SK-N-SH (cell line): ENCODE data around the gene ARL4D. TPM values are rescaled to one million over a fixed set of nuclear protein-coding genes. Genes with fewer than 3 reads are reported as not detected.

Source experiments
- CTCF ChIA-PET: fragments of 300-600, 350-600 bp; formaldehyde crosslinking; extraction: SDS; loops from one replicate; lab custom pipeline; 2021; lab: Yijun Ruan, JAX
- POLR2A ChIA-PET: fragments of 350-600 bp; sonication (Branson Sonifier 250); formaldehyde crosslinking; extraction: SDS; loops from one replicate; lab custom pipeline; 2020; ENCODE audit warnings: antibody characterized with exemption, inconsistent platforms; lab: Yijun Ruan, JAX
- DNase-seq: peaks from one replicate; pipeline ENCODE4 v3.0.0; 2012
- H2AFZ ChIP-seq: fragments of 200-600 bp; sonication (generic); 2 replicates; pipeline ENCODE4 v1.8.1; 2016; ENCODE audit warnings: antibody characterized with exemption, mild to moderate bottlenecking, low read depth
- H3F3A ChIP-seq: fragments of 200-600 bp; sonication (generic); replicated peaks from 2 replicates; pipeline ENCODE3; 2016; ENCODE audit warnings: antibody characterized with exemption, mild to moderate bottlenecking; ENCODE audit not compliant: insufficient read depth
- H3K27ac ChIP-seq, 2 experiments: fragments of 200-500 bp in 1 of 2; fragments of 200-600 bp in 1 of 2; sonication (Bioruptor generic) in 1 of 2; sonication (generic), shearing (Covaris generic) in 1 of 2; 2 replicates each; pipeline versions ENCODE4 v1.5.1 to v1.6.1; 2014 to 2016; ENCODE audit warnings: low read depth in 2 of 2, inconsistent platforms in 1 of 2, low read length in 1 of 2, mild to moderate bottlenecking in 1 of 2, mixed read lengths in 1 of 2
- H3K27me3 ChIP-seq: fragments of 200-600 bp; sonication (generic), shearing (Covaris generic); 2 replicates; pipeline ENCODE4 v1.6.1; 2016; ENCODE audit warnings: mixed run types; ENCODE audit not compliant: insufficient read depth
- H3K36me3 ChIP-seq, 2 experiments: fragments of 200-500 bp in 1 of 2; fragments of 200-600 bp in 1 of 2; sonication (Bioruptor generic) in 1 of 2; sonication (generic) in 1 of 2; replicated peaks in 1 of 2; 2 replicates each; pipeline versions ENCODE3 to v1.5.1; 2014 to 2016; ENCODE audit warnings: low read length in 1 of 2, mild to moderate bottlenecking in 1 of 2; ENCODE audit not compliant: insufficient read depth in 2 of 2, control insufficient read depth in 1 of 2
- H3K4me1 ChIP-seq, 2 experiments: fragments of 200-500 bp in 1 of 2; fragments of 200-600 bp in 1 of 2; sonication (Bioruptor generic) in 1 of 2; sonication (generic), shearing (Covaris generic) in 1 of 2; 2 replicates each; pipeline versions ENCODE4 v1.5.1 to v1.6.1; 2014 to 2016; ENCODE audit warnings: low read depth in 1 of 2, low read length in 1 of 2, mixed run types in 1 of 2; ENCODE audit not compliant: insufficient read depth in 2 of 2, control insufficient read depth in 1 of 2
- H3K4me2 ChIP-seq: fragments of 200-600 bp; sonication (generic), shearing (Covaris generic); 2 replicates; pipeline ENCODE4 v1.6.1; 2017; ENCODE audit warnings: mixed run types
- H3K4me3 ChIP-seq, 2 experiments: fragments of 200-500 bp in 1 of 2; fragments of 200-600 bp in 1 of 2; sonication (Bioruptor generic) in 1 of 2; sonication (generic), shearing (Covaris generic) in 1 of 2; 2 replicates each; pipeline versions ENCODE4 v1.5.1 to v1.8.1; 2014 to 2016; ENCODE audit warnings: low read depth in 2 of 2, inconsistent platforms in 1 of 2, low read length in 1 of 2, mild to moderate bottlenecking in 1 of 2, mixed read lengths in 1 of 2, moderate library complexity in 1 of 2
- H3K79me2 ChIP-seq: fragments of 200-600 bp; sonication (generic); 2 replicates; pipeline ENCODE4 v1.8.1; 2017; ENCODE audit warnings: mild to moderate bottlenecking; ENCODE audit not compliant: insufficient read depth
- H3K9ac ChIP-seq: fragments of 200-600 bp; sonication (generic); 2 replicates; pipeline ENCODE4 v1.6.1; 2017; ENCODE audit warnings: mixed run types
- H3K9me2 ChIP-seq: fragments of 200-600 bp; sonication (generic); 2 replicates; pipeline ENCODE4 v1.6.1; 2017; ENCODE audit warnings: mixed run types
- H3K9me3 ChIP-seq: fragments of 200-600 bp; sonication (generic); 2 replicates; pipeline ENCODE4 v1.6.1; 2017; ENCODE audit warnings: mixed run types, mild to moderate bottlenecking, moderate library complexity
- H4K20me1 ChIP-seq: fragments of 200-600 bp; sonication (generic); 2 replicates; pipeline ENCODE4 v1.6.1; 2017; ENCODE audit warnings: mild to moderate bottlenecking, mixed run types; ENCODE audit not compliant: insufficient read depth
- FOSL2 ChIP-seq: IDR thresholded peaks from 2 replicates; pipeline ENCODE4 v1.4.0; 2012; ENCODE audit warnings: low read depth, mild to moderate bottlenecking, moderate library complexity, borderline replicate concordance
- FOXJ3 ChIP-seq: sonication (generic); formaldehyde crosslinking; IDR thresholded peaks from 2 replicates; pipeline ENCODE4 v1.5.1; 2020; ENCODE audit warnings: mild to moderate bottlenecking, missing genetic modification reagents
- IRF3 ChIP-seq: fragments of 150-350 bp; IDR thresholded peaks from 2 replicates; pipeline ENCODE4 v1.6.1; 2016; ENCODE audit warnings: mild to moderate bottlenecking, low read depth, low read length
- MXI1 ChIP-seq: IDR thresholded peaks from 2 replicates; pipeline ENCODE4 v1.6.1; 2012; ENCODE audit warnings: mild to moderate bottlenecking, low read depth, low read length, improper control_type of control experiment
- NFIC ChIP-seq: IDR thresholded peaks from 2 replicates; pipeline ENCODE4 v1.4.0; 2012; ENCODE audit warnings: borderline replicate concordance
- RCOR1 ChIP-seq: fragments of 150-350 bp; IDR thresholded peaks from 2 replicates; pipeline ENCODE4 v1.6.1; 2017; ENCODE audit warnings: antibody characterized with exemption, low read length
- RXRA ChIP-seq: IDR thresholded peaks from 2 replicates; pipeline ENCODE4 v1.4.0; 2012; ENCODE audit warnings: low read depth, mild to moderate bottlenecking, borderline replicate concordance
- TAF1 ChIP-seq: IDR thresholded peaks from 2 replicates; pipeline ENCODE4 v1.6.1; 2012; ENCODE audit warnings: low read depth, mild to moderate bottlenecking, low read length, moderate library complexity, borderline replicate concordance
- TEAD4 ChIP-seq: IDR thresholded peaks from 2 replicates; pipeline ENCODE4 v1.4.0; 2012; ENCODE audit warnings: mild to moderate bottlenecking, borderline replicate concordance; ENCODE audit not compliant: insufficient read depth
- YY1 ChIP-seq: IDR thresholded peaks from 2 replicates; pipeline ENCODE4 v1.4.0; 2012; ENCODE audit warnings: low read depth, mild to moderate bottlenecking
- WGBS: methylation state at CpG from one replicate; pipeline ENCODE4 v1.1.6; 2017; ENCODE audit warnings: low lambda C conversion rate; 5-methylcytosine and 5-hydroxymethylcytosine counted together
- polyA plus RNA-seq, 3 experiments: library from polyadenylated mRNA; depleted of rRNA; stranded (reverse); fragments of >200 nt; gene quantifications; 2 replicates each; pipeline ENCODE4 v1.2.3, GENCODE V29; 2012
- TF ChIP-seq, protein P1 (sequence below): IDR thresholded peaks from 2 replicates; pipeline ENCODE4; 2012
- TF ChIP-seq, protein P2 (sequence below): fragments of 200-600 bp; sonication (generic); IDR thresholded peaks from 2 replicates; pipeline ENCODE4 v1.6.1; 2017; ENCODE audit warnings: antibody characterized with exemption, mild to moderate bottlenecking, moderate library complexity

The ARL4D gene
- polyA plus RNA-seq, 1 of the 3 experiments (the other 2 are of a cell fraction) = 29.5 TPM

DNA sequence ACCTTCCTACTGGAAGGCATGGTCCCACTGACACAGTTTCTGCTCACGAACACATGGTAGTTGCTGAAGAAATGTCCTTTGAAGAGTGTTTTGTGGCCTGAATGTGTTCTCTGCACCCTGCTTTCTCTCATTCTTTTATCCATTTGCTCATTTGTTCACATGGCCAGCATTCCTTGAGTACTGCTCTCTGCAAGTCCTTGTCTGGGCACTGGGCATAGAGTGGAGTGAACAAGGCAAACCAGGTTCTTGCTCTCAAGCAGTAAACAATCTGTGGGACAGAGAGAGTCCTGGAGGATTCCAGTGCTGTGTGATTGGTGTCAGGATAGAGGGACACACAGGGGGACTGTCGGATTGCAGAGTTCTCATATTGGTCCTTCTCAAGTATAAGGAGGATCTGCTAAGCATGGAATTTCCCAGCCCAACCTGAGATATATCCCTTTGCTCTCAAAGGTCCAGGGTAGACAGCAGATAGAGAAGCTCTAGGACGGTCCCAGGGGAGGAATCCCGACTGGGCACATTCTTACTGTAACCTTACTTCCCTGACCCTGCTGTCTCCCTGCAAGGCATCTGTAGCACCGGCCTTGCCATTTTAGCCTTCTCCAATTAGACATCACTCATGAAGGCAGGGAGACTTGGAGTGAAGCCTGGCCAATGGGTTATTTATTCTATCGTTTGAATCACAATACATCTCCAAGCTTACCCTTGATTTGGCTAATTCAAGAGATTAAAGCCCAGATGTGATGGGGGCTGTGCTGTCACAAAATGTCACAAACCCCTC is 32.3 kb downstream of the ARL4D start:
- no peak for DNase-seq
- Histone ChIP-seq H4K20me1 (no peaks in the 10 kb centered on the region), H3K36me3 (no peaks in the 10 kb centered on the region), H3K9me3 (no peaks in the 10 kb centered on the region), H3F3A (peaks cover 6% of the 10 kb centered on the region), H3K27me3 (no peaks in the 10 kb centered on the region), H2AFZ (no peak overlapping the region), H3K9ac (no peak overlapping the region), H3K4me2 (no peak overlapping the region), H3K79me2 (no peaks in the 10 kb centered on the region), H3K4me1 (peaks cover 0 to 7% of the 10 kb centered on the region in 2 experiments; a peak in 1 of 4 replicates), H3K4me3 (no peak overlapping the region), H3K27ac (no peak overlapping the region), H3K9me2 (no peaks in the 10 kb centered on the region)
- TF ChIP-seq TEAD4 (no peak), RXRA (no peak), FOSL2 (no peak), NFIC (no peak), YY1 (no peak), TAF1 (no peak), IRF3 (no peak), FOXJ3 (CRISPR knock-in tag) (no peak), MXI1 (no peak), RCOR1 (no peak)
- TF ChIP-seq, protein P1, sequence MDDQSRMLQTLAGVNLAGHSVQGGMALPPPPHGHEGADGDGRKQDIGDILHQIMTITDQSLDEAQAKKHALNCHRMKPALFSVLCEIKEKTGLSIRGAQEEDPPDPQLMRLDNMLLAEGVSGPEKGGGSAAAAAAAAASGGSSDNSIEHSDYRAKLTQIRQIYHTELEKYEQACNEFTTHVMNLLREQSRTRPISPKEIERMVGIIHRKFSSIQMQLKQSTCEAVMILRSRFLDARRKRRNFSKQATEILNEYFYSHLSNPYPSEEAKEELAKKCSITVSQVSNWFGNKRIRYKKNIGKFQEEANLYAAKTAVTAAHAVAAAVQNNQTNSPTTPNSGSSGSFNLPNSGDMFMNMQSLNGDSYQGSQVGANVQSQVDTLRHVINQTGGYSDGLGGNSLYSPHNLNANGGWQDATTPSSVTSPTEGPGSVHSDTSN = no peak
- TF ChIP-seq, protein P2, sequence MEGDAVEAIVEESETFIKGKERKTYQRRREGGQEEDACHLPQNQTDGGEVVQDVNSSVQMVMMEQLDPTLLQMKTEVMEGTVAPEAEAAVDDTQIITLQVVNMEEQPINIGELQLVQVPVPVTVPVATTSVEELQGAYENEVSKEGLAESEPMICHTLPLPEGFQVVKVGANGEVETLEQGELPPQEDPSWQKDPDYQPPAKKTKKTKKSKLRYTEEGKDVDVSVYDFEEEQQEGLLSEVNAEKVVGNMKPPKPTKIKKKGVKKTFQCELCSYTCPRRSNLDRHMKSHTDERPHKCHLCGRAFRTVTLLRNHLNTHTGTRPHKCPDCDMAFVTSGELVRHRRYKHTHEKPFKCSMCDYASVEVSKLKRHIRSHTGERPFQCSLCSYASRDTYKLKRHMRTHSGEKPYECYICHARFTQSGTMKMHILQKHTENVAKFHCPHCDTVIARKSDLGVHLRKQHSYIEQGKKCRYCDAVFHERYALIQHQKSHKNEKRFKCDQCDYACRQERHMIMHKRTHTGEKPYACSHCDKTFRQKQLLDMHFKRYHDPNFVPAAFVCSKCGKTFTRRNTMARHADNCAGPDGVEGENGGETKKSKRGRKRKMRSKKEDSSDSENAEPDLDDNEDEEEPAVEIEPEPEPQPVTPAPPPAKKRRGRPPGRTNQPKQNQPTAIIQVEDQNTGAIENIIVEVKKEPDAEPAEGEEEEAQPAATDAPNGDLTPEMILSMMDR = no peak
- WGBS = 75% methylated on average over 6 of the region's 6 CpGs
- ChIA-PET CTCF (interaction anchor here (1.3 kb wide), 1 partner anchor 38 kb away, joined by 3 read pairs; no protein-coding TSS in a partner anchor), POLR2A (no interaction called here)
